K562 (cell line): ENCODE data around the gene SLC49A3. TPM values are rescaled to one million over a fixed set of nuclear protein-coding genes. Genes with fewer than 3 reads are reported as not detected.

ENCODE experiments used
- ATAC-seq: fragments of 200-7000 bp; cut with Tn5 transposase; 3 replicates; pipeline ENCODE4 v1.9.1; 2020; ENCODE audit warnings: moderate library complexity
- BruUV-seq: library from RNA; stranded (reverse); fragments of 400-500 nt; replicated peaks from 2 replicates; lab custom pipeline; 2021; lab: Mats Ljungman, UMichigan
- CTCF ChIA-PET: fragments of 300-600 bp; formaldehyde crosslinking; extraction: SDS; loops from one replicate; lab custom pipeline; 2021; ENCODE audit warnings: low intra/inter-chr PET ratio; lab: Yijun Ruan, JAX
- POLR2A ChIA-PET: fragments of 300-600, 350-650 bp; sonication (Branson Sonifier 250); formaldehyde crosslinking; extraction: SDS; loops from one replicate; lab custom pipeline; 2021; ENCODE audit warnings: antibody characterized with exemption, inconsistent platforms; lab: Yijun Ruan, JAX
- DNase-seq, 4 experiments: peaks; one replicate each; pipeline versions ENCODE4 v3.0.0 to v3.0.0-alpha.2; 2011 to 2018; ENCODE audit warnings: low spot score in 3 of 4, mixed read lengths in 3 of 4; ENCODE audit errors: extremely low read depth in 1 of 4
- FAIRE-seq: peaks from 2 replicates; lab custom pipeline; 2011; peaks lifted over from hg19 to GRCh38; lab: Jason Lieb, UNC
- H2AFZ ChIP-seq: 2 replicates; pipeline ENCODE4 v1.6.0; 2011; ENCODE audit warnings: low read depth, low read length, control low read depth, inconsistent platforms
- H3K27ac ChIP-seq: fragments of 200-600 bp; 3 replicates; pipeline ENCODE4 v1.8.0; 2011; ENCODE audit warnings: low read depth, mild to moderate bottlenecking, control low read depth, inconsistent platforms, low read length, moderate library complexity, mixed read lengths; ENCODE audit errors: extremely low read depth
- H3K27me3 ChIP-seq, 2 experiments: fragments of 300-600 bp in 1 of 2; 2 replicates in 1 of 2; 3 replicates in 1 of 2; pipeline versions ENCODE4 v1.6.0 to v1.8.0; 2011; ENCODE audit warnings: inconsistent platforms in 2 of 2, low read length in 2 of 2, mild to moderate bottlenecking in 1 of 2, mixed read lengths in 1 of 2, moderate library complexity in 1 of 2; ENCODE audit not compliant: control insufficient read depth in 2 of 2, insufficient read depth in 2 of 2
- H3K36me3 ChIP-seq: fragments of 300-600 bp; 3 replicates; pipeline ENCODE4 v1.8.0; 2011; ENCODE audit warnings: mild to moderate bottlenecking, low read length, inconsistent platforms; ENCODE audit not compliant: control insufficient read depth, insufficient read depth
- H3K4me1 ChIP-seq, 2 experiments: fragments of 200-600 bp in 1 of 2; replicated peaks in 1 of 2; 2 replicates in 1 of 2; 3 replicates in 1 of 2; pipeline versions ENCODE4 v1.5.1 to v1.8.0; 2011; ENCODE audit warnings: inconsistent platforms in 2 of 2, low read length in 2 of 2, mild to moderate bottlenecking in 1 of 2, mixed read lengths in 1 of 2, moderate library complexity in 1 of 2; ENCODE audit not compliant: control insufficient read depth in 2 of 2, insufficient read depth in 2 of 2
- H3K4me2 ChIP-seq: 2 replicates; pipeline ENCODE4 v1.6.1; 2011; ENCODE audit warnings: low read length, control low read depth, inconsistent platforms, mixed read lengths; ENCODE audit not compliant: insufficient read depth
- H3K4me3 ChIP-seq: fragments of 200-600 bp; sonication (generic), shearing (Covaris generic); 2 replicates; pipeline ENCODE4 v1.5.1; 2016; ENCODE audit warnings: control low read depth, inconsistent platforms
- H3K79me2 ChIP-seq: fragments of 200-600 bp; 3 replicates; pipeline ENCODE4 v1.8.0; 2011; ENCODE audit warnings: low read length, inconsistent platforms; ENCODE audit not compliant: control insufficient read depth, insufficient read depth
- H3K9ac ChIP-seq, 2 experiments: 2 replicates each; pipeline versions ENCODE4 v1.6.0 to v1.6.1; 2011; ENCODE audit warnings: low read depth in 2 of 2, low read length in 2 of 2, control low read depth in 1 of 2, inconsistent platforms in 1 of 2, mild to moderate bottlenecking in 1 of 2, mixed read lengths in 1 of 2; ENCODE audit not compliant: insufficient read depth in 1 of 2
- H3K9me1 ChIP-seq: one replicate; pipeline ENCODE4 v1.6.0; 2011; ENCODE audit warnings: inconsistent platforms, mild to moderate bottlenecking, low read length, moderate library complexity; ENCODE audit not compliant: control insufficient read depth, insufficient read depth
- H3K9me3 ChIP-seq: replicated peaks from 2 replicates; pipeline ENCODE4 v1.5.1; 2011; ENCODE audit warnings: low read depth, low read length, inconsistent platforms; ENCODE audit not compliant: control insufficient read depth, insufficient read depth
- H4K20me1 ChIP-seq: replicated peaks from 2 replicates; pipeline ENCODE4 v1.6.1; 2011; ENCODE audit warnings: low read length, inconsistent platforms, mixed read lengths; ENCODE audit not compliant: control insufficient read depth, insufficient read depth
- CBFA2T2 ChIP-seq: fragments of 450-650 bp; conservative IDR thresholded peaks from 2 replicates; pipeline ENCODE4 v1.6.1; 2017; ENCODE audit warnings: mild to moderate bottlenecking
- CBFA2T3 ChIP-seq: fragments of 450-650 bp; IDR thresholded peaks from 2 replicates; pipeline ENCODE4 v1.6.1; 2017
- CGGBP1 ChIP-seq: fragments of 250-450 bp; sonication (Bioruptor Pico); IDR thresholded peaks from 2 replicates; pipeline ENCODE4 v1.9.0; 2021; ENCODE audit warnings: mild to moderate bottlenecking
- EWSR1 ChIP-seq: fragments of 450-650 bp; IDR thresholded peaks from 2 replicates; pipeline ENCODE4 v1.6.1; 2018; ENCODE audit warnings: borderline replicate concordance, mild to moderate bottlenecking, low read depth, moderate library complexity; ENCODE audit not compliant: partially characterized antibody
- KLF16 ChIP-seq: IDR thresholded peaks from 2 replicates; pipeline ENCODE4 v1.6.1; 2016; ENCODE audit warnings: antibody characterized with exemption
- MEF2A ChIP-seq: IDR thresholded peaks from 2 replicates; pipeline ENCODE4 v1.6.1; 2011; ENCODE audit warnings: low read depth, mild to moderate bottlenecking, low read length, moderate library complexity; ENCODE audit not compliant: control insufficient read depth
- POLR2G ChIP-seq: fragments of 200-400 bp; formaldehyde crosslinking; IDR thresholded peaks from 2 replicates; pipeline ENCODE4 v1.6.1; 2017; ENCODE audit warnings: low read depth, mild to moderate bottlenecking, antibody characterized with exemption, low read length, moderate library complexity
- SAFB2 ChIP-seq: fragments of 200-400 bp; formaldehyde crosslinking; IDR thresholded peaks from 2 replicates; pipeline ENCODE4 v1.6.1; 2018; ENCODE audit warnings: borderline replicate concordance, low read length, low read depth, moderate library complexity; ENCODE audit not compliant: severe bottlenecking
- SIN3A ChIP-seq, 2 experiments: fragments of 150-350 bp in 1 of 2; IDR thresholded peaks; 2 replicates each; pipeline ENCODE4 v1.6.1; 2011 to 2016; ENCODE audit warnings: borderline replicate concordance in 2 of 2, low read depth in 2 of 2, low read length in 2 of 2, mild to moderate bottlenecking in 2 of 2, moderate library complexity in 2 of 2; ENCODE audit not compliant: control insufficient read depth in 1 of 2
- TCF3 ChIP-seq: sonication (generic); formaldehyde crosslinking; IDR thresholded peaks from 2 replicates; pipeline ENCODE4 v1.4.0; 2020; ENCODE audit warnings: mild to moderate bottlenecking, missing genetic modification reagents
- WGBS: fragments of 100-300 bp; shearing (Covaris generic); methylation state at CpG from one replicate; pipeline ENCODE4 v1.1.6; 2016; ENCODE audit warnings: low coverage, mixed read lengths; ENCODE audit not compliant: insufficient coverage; ENCODE audit errors: missing lambda C conversion rate; 5-methylcytosine and 5-hydroxymethylcytosine counted together
- in situ Hi-C: fragments of 300-500 bp; cut with MboI; formaldehyde crosslinking; loops from 4 replicates; pipeline ENCODE4 v1.15.0; 2018; ENCODE audit warnings: inconsistent platforms, mixed read lengths
- intact Hi-C: fragments of 100-400 bp; cut with micrococcal nuclease; formaldehyde crosslinking; loops from 2 replicates; pipeline ENCODE4 v1.14.2; 2022
- polyA plus RNA-seq, 8 experiments: library from polyadenylated mRNA; depleted of rRNA in 4 of 8; stranded (reverse) in 5 of 8; unstranded in 3 of 8; fragments of >200 nt; fragmentation: Nextera tagmentation in 2 of 8; fragmentation: Illumina TruSeq in 1 of 8; extraction: Ambion mirVana in 2 of 8; extraction: Trizol in 1 of 8; gene quantifications; 2 replicates each; pipeline versions ENCODE4 v1.2.1 to v1.2.3, GENCODE V29; 2011 to 2014; ENCODE audit warnings: inconsistent platforms in 1 of 8, missing spikeins in 1 of 8
- total RNA-seq, 7 experiments: library from RNA; depleted of rRNA in 6 of 7; stranded (reverse); fragments of >200 nt in 6 of 7; fragmentation: Illumina TruSeq in 2 of 7; extraction: Trizol in 2 of 7; gene quantifications; 2 replicates each; pipeline versions ENCODE4 v1.2.1 to v1.2.3, GENCODE V29; 2011 to 2021; ENCODE audit warnings: low replicate concordance in 1 of 7
- TF ChIP-seq, protein P1 (sequence below): conservative IDR thresholded peaks from 2 replicates; pipeline ENCODE4 v1.6.1; 2011; ENCODE audit warnings: low read depth, mild to moderate bottlenecking, low read length; ENCODE audit not compliant: control insufficient read depth

SLC49A3 gene
- total and polyA plus RNA-seq, 9 of the 15 experiments (the other 6 are each of a cell fraction or from before 2014, with no cell fraction given) = 0.24 to 0.41 TPM; not detected in 7

DNA sequence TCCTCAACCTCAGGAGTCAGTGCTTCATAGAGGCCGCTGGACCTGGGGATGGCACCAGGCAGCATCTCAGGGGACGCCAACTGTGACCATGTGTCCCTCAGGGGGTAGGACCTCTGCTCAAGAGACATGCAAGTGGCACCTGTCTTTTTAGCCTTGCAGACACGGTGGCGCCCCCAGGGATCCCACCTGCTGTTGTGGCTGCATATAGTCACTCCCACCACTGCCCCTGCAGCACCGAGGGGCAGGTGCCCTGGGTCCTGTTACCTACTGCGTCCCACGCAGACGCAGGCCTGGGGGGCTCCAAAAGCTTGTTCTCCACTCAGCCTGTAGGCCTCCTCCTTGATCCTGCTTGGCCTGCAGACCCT is 12.1 kb downstream of the SLC49A3 start:
- Histone ChIP-seq H3K4me3 (no peak overlapping the region), H3K79me2 (peaks cover 22% of the 10 kb centered on the region), H3K9ac (peak overlapping the region in 1 of 2 experiments; percentile 85; a peak in 2 of 4 replicates), H3K4me2 (no peak overlapping the region), H4K20me1 (peaks cover 5% of the 10 kb centered on the region; the same call in 1 of the 2 replicates), H3K36me3 (peaks cover 17% of the 10 kb centered on the region), H3K27me3 (no peaks in the 10 kb centered on the region), H3K4me1 (peaks cover 15 to 83% of the 10 kb centered on the region in 2 experiments), H2AFZ (no peak overlapping the region), H3K27ac (no peak overlapping the region), H3K9me3 (no peaks in the 10 kb centered on the region), H3K9me1 (no peaks in the 10 kb centered on the region)
- intact Hi-C loops = no loop called here
- FAIRE-seq = no peak
- ChIA-PET CTCF (no interaction called here), POLR2A (no interaction called here)
- TF ChIP-seq CGGBP1 = no peak
- peak; percentile 12; the same call in 1 of the 2 replicates for TF ChIP-seq POLR2G
- ATAC-seq = no peak
- no peak for DNase-seq
- in situ Hi-C loops = no loop called here
- WGBS = 75% methylated on average over 8 of the region's 8 CpGs
- no TSS peak for BruUV-seq

GRCh38 chr4:675980-676870 is 12.7 kb downstream of the SLC49A3 start:
- BruUV-seq = no TSS peak
- Histone ChIP-seq H3K9ac (peak overlapping the region in 1 of 2 experiments; percentile 85; a peak in 2 of 4 replicates), H3K4me3 (no peak overlapping the region), H3K27me3 (no peaks in the 10 kb centered on the region), H4K20me1 (peaks cover 5% of the 10 kb centered on the region; the same call in 1 of the 2 replicates), H3K36me3 (peaks cover 23% of the 10 kb centered on the region), H3K4me1 (peaks cover 15 to 79% of the 10 kb centered on the region in 2 experiments), H3K4me2 (no peak overlapping the region), H3K9me3 (no peaks in the 10 kb centered on the region), H3K9me1 (no peaks in the 10 kb centered on the region), H2AFZ (no peak overlapping the region), H3K79me2 (peaks cover 22% of the 10 kb centered on the region), H3K27ac (no peak overlapping the region)
- POLR2A ChIA-PET = interaction anchor here (0.8 kb wide), 1 partner anchor 334 kb away, joined by 5 read pairs; no protein-coding TSS in a partner anchor
- no peak for FAIRE-seq
- no peak for ATAC-seq
- WGBS = 58% methylated on average over 13 of the region's 19 CpGs
- intact Hi-C loops = no loop called here
- in situ Hi-C loops = no loop called here
- DNase-seq = peak in 1 of 4 experiments; percentile 43
- CTCF ChIA-PET = no interaction called here
- TF ChIP-seq SIN3A (IDR thresholded peaks at IDR 0.05; ENCODE audit: borderline replicate concordance in 2 of 2, control insufficient read depth in 1 of 2, low read depth in 2 of 2, low read length in 2 of 2) = 0 out of 4 replicates have a peak, but pooled peaks of 1 of the 2 experiments have one; percentile 20
- TF ChIP-seq POLR2G = peak; percentile 51; the same call in 1 of the 2 replicates
- peak; percentile 21; the same call in 1 of the 2 replicates for TF ChIP-seq TCF3 (CRISPR knock-in tag)
- TF ChIP-seq CBFA2T2 = peak; percentile 47; the same call in 1 of the 2 replicates
- no peak for TF ChIP-seq SAFB2
- 0 out of 2 replicates have a peak, but pooled peaks have one; percentile 35 for TF ChIP-seq KLF16
- TF ChIP-seq MEF2A = peak; percentile 54; the same call in 1 of the 2 replicates
- TF ChIP-seq CBFA2T3 = peak; percentile 65
- no peak for TF ChIP-seq EWSR1
- TF ChIP-seq, protein P1, sequence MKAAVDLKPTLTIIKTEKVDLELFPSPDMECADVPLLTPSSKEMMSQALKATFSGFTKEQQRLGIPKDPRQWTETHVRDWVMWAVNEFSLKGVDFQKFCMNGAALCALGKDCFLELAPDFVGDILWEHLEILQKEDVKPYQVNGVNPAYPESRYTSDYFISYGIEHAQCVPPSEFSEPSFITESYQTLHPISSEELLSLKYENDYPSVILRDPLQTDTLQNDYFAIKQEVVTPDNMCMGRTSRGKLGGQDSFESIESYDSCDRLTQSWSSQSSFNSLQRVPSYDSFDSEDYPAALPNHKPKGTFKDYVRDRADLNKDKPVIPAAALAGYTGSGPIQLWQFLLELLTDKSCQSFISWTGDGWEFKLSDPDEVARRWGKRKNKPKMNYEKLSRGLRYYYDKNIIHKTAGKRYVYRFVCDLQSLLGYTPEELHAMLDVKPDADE = 0 out of 2 replicates have a peak, but pooled peaks have one; percentile 32
